Measurements from ENCODE around the gene SYNRG.
"Not testable (repeated sequence)": the region's sequence is repeated elsewhere in the genome, so short reads cannot be mapped to it uniquely, and the experiment has no call there.

The SYNRG gene

DNA sequence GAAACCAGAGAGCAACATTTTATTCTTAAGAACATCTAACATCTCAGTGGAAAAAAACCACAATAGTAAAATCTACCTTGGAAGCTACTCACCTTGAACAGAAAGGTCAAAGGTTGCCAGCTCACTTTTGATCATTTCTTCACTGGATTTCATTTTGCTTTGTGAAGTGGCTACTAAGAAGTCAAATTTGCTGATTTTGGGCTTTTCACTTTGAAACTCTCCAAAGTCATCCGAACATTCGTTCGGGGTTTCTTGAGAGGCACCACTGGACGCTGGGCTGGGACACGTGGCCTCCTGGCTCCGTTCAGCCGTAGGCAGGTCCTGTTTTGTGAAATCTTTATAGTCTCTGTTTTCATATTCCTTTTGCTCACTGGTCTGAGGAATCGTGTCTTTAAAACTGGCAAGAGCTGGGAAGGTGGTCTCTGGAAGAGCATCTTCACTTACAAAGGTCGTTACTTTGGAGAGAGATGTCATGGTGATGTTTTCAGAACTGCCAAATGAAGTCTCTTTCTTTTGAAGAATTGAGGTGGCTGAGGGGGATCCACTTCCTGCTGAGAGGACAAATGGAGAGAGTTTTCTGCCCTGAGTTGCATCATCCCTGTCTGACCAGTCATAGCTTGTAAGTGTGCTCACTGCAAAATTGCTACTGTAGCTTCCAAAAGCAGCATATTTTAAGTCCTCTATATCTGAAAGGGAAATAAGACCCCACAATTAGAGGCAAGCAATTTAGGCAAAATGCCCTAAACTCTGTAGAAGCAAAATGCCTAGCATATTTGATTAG is 67.1 kb downstream of the SYNRG start:
- no peak for DNase-seq

- no peak for DNase-seq
Measured at GRCh38 chr17:37538981-37539659, 70.1 kb downstream of the SYNRG start.

GRCh38 chr17:37535906-37536305 is 73.3 kb downstream of the SYNRG start:
- no peak for DNase-seq

GRCh38 chr17:37532756-37533155 is 76.5 kb downstream of the SYNRG start:
- DNase-seq: no peak

GRCh38 chr17:37530420-37530819 is 78.8 kb downstream of the SYNRG start:
- DNase-seq: no peak

GRCh38 chr17:37527249-37527851 is 81.9 kb downstream of the SYNRG start:
- DNase-seq: peak; percentile 63 to 88

DNA sequence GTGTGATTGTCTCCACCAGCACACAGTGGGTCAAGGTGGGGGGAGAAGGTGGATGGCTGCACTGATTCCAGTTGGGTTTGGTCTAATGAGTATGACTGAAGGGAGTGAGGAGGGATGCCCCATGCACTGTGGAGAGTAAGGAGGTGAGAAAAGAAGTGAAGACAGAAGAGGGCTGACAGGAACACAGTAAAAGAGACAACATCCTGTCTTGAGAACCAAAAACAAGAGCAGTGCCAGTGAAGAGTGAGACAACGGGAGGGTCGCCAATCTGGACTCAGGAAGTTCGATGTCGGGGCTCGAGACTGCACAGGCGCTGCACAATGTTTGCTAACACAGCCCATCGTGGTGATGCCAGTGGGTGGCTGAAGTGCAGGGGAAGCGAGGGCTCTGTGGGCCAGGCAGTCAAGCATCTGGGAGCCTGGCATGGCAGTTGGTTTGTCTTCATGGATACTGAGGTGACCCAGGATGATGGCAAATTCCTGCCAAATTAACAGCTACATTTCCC is 85.5 kb downstream of the SYNRG start:
- DNase-seq: no peak

GRCh38 chr17:37521821-37522220 is 87.4 kb downstream of the SYNRG start:
- no peak for DNase-seq

DNA sequence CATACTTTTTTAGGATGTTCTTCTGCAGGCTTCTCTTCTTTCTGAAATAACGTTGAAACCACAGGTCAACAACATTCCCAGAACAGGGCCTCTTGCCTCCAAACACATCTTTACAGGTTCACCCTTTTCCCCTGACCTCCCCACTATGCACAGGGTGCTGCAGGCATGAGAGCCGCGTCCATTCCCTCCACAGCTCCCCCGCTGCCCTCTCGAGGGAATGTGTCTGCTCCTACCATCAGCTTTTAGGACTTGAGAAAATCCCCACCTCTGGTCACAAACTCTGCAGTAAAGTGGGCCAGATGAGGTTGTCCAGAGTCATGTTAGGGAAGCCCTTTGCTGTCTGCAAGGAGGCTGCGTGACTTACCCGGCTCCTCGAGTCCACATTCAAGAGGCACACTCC is 89.0 kb downstream of the SYNRG start:
- DNase-seq: peak in 1 of 2 experiments; percentile 30

GRCh38 chr17:37519251-37519985 is 89.8 kb downstream of the SYNRG start:
- no peak for DNase-seq

DNA sequence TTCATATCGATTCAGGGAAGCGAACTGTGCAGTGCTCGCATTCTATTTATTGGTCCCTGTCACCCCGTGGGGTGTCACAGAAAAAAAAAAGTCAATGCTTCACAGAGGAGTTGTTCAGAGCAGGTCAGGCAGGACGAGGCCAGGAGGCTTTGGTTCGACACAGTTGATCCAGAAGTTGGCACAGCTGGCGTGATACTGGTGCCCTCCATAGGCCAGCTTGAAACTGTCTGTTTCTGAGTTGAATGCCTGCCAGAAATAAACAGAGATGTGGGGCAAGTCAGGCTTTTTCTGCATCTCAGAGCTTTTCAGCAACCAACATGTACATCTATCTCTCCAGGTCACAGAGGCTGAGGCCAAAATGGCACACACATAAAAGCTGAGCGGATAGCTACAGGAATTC is 90.4 kb downstream of the SYNRG start:
- DNase-seq: peak in 1 of 2 experiments; percentile 29

- peak in 1 of 2 experiments; percentile 8 for DNase-seq
Measured at GRCh38 chr17:37517881-37518280, 91.3 kb downstream of the SYNRG start.

GRCh38 chr17:37516127-37516571 is 93.1 kb downstream of the SYNRG start:
- peak in 1 of 2 experiments; percentile 98 for DNase-seq

DNA sequence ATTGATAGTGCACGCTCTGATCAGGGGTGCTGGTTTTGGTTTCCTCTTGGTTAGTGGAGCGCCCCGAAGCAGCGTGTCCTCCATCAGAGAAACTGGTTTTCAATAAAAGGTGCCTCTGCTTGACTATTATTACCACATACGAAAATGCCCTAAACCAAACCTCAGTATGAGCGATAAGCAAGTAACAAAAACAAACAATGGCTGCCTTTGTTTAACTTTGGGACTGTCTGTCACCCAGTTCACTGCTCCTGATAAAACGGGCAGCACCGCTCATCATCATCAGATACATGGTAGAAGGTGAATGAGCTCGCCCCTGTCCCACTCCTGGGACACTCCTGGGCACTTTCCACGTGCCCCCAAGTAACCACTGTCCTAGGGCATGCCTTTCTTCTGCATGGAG is 95.5 kb downstream of the SYNRG start:
- peak; percentile 46 to 82 for DNase-seq

DNA sequence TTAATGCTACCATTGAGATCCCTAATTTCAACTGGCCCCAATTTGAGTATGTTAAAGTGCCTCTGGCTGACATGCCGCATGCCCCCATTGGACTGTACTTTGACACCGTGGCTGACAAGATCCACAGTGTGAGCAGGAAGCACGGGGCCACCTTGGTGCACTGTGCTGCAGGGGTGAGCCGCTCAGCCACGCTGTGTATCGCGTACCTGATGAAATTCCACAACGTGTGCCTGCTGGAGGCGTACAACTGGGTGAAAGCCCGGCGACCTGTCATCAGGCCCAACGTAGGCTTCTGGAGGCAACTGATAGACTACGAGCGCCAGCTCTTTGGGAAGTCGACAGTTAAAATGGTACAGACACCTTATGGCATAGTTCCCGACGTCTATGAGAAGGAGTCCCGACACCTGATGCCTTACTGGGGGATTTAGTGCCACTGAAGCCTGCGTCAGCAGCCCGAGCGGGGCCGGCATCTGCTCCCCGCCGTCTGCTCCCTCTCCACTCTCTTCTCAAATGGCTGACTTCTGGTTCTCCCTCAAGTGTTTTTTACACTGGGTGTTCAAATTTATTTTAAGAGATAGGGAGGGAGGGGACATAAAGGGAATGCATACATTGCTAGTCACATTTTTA is 96.7 kb downstream of the SYNRG start:
- peak; percentile 53 to 74 for DNase-seq

DNA sequence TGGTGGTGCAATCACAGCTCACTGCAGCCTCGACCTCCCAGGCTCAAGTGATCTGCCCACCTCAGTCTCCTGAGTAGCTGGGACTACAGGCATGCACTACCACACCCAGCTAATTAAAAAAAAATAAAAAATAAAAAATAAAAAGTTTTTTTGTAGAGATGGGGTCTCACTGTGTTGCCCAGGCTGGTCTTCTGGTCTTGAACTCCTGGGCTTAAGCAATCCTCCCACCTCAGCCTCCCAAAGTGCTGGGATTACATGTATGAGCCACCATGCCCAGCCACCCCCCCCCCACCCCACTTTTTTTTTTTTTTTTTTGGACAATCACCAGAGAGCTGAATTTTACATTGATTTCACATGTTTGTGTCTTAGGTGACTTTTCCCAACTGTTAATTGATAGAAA is 97.6 kb downstream of the SYNRG start:
- DNase-seq: not testable (repeated sequence)

- peak in 1 of 2 experiments; percentile 16 for DNase-seq
Measured at GRCh38 chr17:37510056-37510455, 99.2 kb downstream of the SYNRG start.

- peak in 1 of 2 experiments; percentile 9 for DNase-seq
Measured at GRCh38 chr17:37507111-37507510, 102.1 kb downstream of the SYNRG start.

GRCh38 chr17:37506678-37507077 is 102.5 kb downstream of the SYNRG start:
- DNase-seq: peak; percentile 20 to 73

GRCh38 chr17:37505333-37505732 is 103.9 kb downstream of the SYNRG start:
- DNase-seq: no peak

- DNase-seq: no peak
Measured at GRCh38 chr17:37503148-37503547, 106.1 kb downstream of the SYNRG start.
